ENCODE results near the gene WNK3. TPM values are rescaled to one million over a fixed set of nuclear protein-coding genes. Genes with fewer than 3 reads are reported as not detected.

WNK3 gene
- total and polyA plus RNA-seq, 10 of the 15 experiments (the other 5 are each of a cell fraction or from before 2014, with no cell fraction given): 0.02 to 0.15 (median 0.03) TPM; not detected in 1

GRCh38 chrX:54182194-54182863, 175.5 kb downstream of the WNK3 start (continued):
- TF ChIP-seq IRF3 (IDR thresholded peaks at IDR 0.05): no peak

GRCh38 chrX:54181202-54181953, 176.5 kb downstream of the WNK3 start:
- no peaks in the 10 kb centered on the region for H3K27me3 ChIP-seq (replicated peaks in 1 of 2; ENCODE audit: control insufficient read depth in 2 of 2, insufficient read depth in 2 of 2, low read length in 1 of 2)
- peak overlapping the region; percentile 60 for H3K4me3 ChIP-seq
- FAIRE-seq (peak; percentile 70), ATAC-seq (no peak), DNase-seq (ENCODE audit: low read depth, low spot score) (no peak)
- H4K20me1 ChIP-seq (ENCODE audit: control insufficient read depth, insufficient read depth): no peaks in the 10 kb centered on the region; the same call in 1 of the 2 replicates
- no TSS peak for BruUV-seq (replicated peaks)
- H3K9ac ChIP-seq (ENCODE audit: control insufficient read depth, insufficient read depth, low read length): peak overlapping the region; percentile 74
- SMC1A ChIA-PET (ENCODE audit: uncharacterized antibody, unreplicated experiment): interaction anchor here (0.6 kb wide), 1 partner anchor 52 kb away, joined by 3 read pairs; no protein-coding TSS in a partner anchor
- peaks cover 61% of the 10 kb centered on the region for H3K79me2 ChIP-seq (ENCODE audit: control insufficient read depth, insufficient read depth, low read length)
- intact Hi-C loops (cut with micrococcal nuclease; ENCODE audit: unreplicated experiment): no loop called here
- 18% methylated on average over 4 of the region's 4 CpGs for WGBS (ENCODE audit: insufficient coverage, insufficient replicate concordance, low lambda C conversion rate, missing lambda C conversion rate)
- no peak overlapping the region for H2AFZ ChIP-seq (ENCODE audit: control insufficient read depth, low read depth, low read length)
- TF ChIP-seq RFX5 (IDR thresholded peaks at IDR 0.05; ENCODE audit: low read depth, low read length) (no peak), EGR1 (IDR thresholded peaks at IDR 0.05; ENCODE audit: borderline replicate concordance in 1 of 2, low read depth in 2 of 2, low read length in 2 of 2) (no peak), ZNF592 (IDR thresholded peaks at IDR 0.05) (no peak), RUNX3 (IDR thresholded peaks at IDR 0.05; ENCODE audit: low read length) (peak; percentile 52)
- RAD21 ChIA-PET (ENCODE audit: unreplicated experiment): interaction anchor here (0.7 kb wide), 1 partner anchor 14 kb away, joined by 3 read pairs; no protein-coding TSS in a partner anchor
- POLR2A ChIA-PET: interaction anchor here (1.2 to 1.4 kb wide), 2 partner anchors 136 to 138 kb away, joined by 3 to 6 read pairs; no protein-coding TSS in a partner anchor
- in situ Hi-C loops (cut with MboI): no loop called here
- no peaks in the 10 kb centered on the region for H3K36me3 ChIP-seq (ENCODE audit: control insufficient read depth in 2 of 2, insufficient read depth in 2 of 2, low read length in 1 of 2)
- CTCF ChIA-PET: interaction anchor here (1.4 to 1.9 kb wide), 2 partner anchors 18 to 139 kb away, joined by 4 to 5 read pairs; no protein-coding TSS in a partner anchor
- peak overlapping the region; percentile 49 for H3K4me2 ChIP-seq (ENCODE audit: control insufficient read depth, insufficient read depth)
- H3K9me3 ChIP-seq (replicated peaks; ENCODE audit: control insufficient read depth, insufficient read depth, low read length): no peaks in the 10 kb centered on the region
- H3K27ac ChIP-seq (ENCODE audit: control insufficient read depth, insufficient read depth): 0 out of 2 replicates have a peak overlapping the region, but pooled peaks have one; percentile 6
- no peaks in the 10 kb centered on the region for H3K4me1 ChIP-seq (ENCODE audit: control insufficient read depth, insufficient read depth, low read length)

All from GM12878 (cell line).